Mesodermal cell (in vitro differentiated cells): ENCODE results near the gene CCN5.

Experiments used
- H3K27ac ChIP-seq: 2 replicates; pipeline ENCODE4 v1.7.0; 2013; ENCODE audit warnings: mild to moderate bottlenecking, low read depth, low read length, moderate library complexity; ENCODE audit not compliant: severe bottlenecking
- H3K36me3 ChIP-seq: 2 replicates; pipeline ENCODE4 v1.7.1; 2013; ENCODE audit warnings: mild to moderate bottlenecking, low read length, moderate library complexity; ENCODE audit not compliant: control insufficient read depth, insufficient read depth
- H3K4me1 ChIP-seq: one replicate; pipeline ENCODE4 v1.7.1; 2013; ENCODE audit warnings: mild to moderate bottlenecking, low read length; ENCODE audit not compliant: insufficient read depth, control insufficient read depth, poor library complexity, severe bottlenecking
- H3K4me3 ChIP-seq: 2 replicates; pipeline ENCODE4 v1.7.0; 2013; ENCODE audit warnings: low read length, control low read depth, mild to moderate bottlenecking; ENCODE audit not compliant: insufficient read depth, poor library complexity, severe bottlenecking; ENCODE audit errors: extremely low read depth
- H3K9me3 ChIP-seq: 2 replicates; pipeline ENCODE4 v1.7.1; 2013; ENCODE audit warnings: mild to moderate bottlenecking, low read length, moderate library complexity; ENCODE audit not compliant: control insufficient read depth
- WGBS, 2 experiments: methylation state at CpG; one replicate each; pipeline ENCODE4 v1.1.5; 2013; ENCODE audit warnings: missing lambda C conversion rate in 2 of 2; ENCODE audit not compliant: insufficient coverage in 2 of 2; 5-methylcytosine and 5-hydroxymethylcytosine counted together

Gene CCN5

GRCh38 chr20:44736170-44737021, 21.2 kb downstream of the CCN5 start:
- H3K27ac ChIP-seq = no peak overlapping the region
- peaks cover 8% of the 10 kb centered on the region for H3K4me1 ChIP-seq
- H3K9me3 ChIP-seq = no peaks in the 10 kb centered on the region
- 75 to 95% methylated on average over 4 to 5 of the region's 6 CpGs for WGBS, 2 experiments
- H3K36me3 ChIP-seq = no peaks in the 10 kb centered on the region
- no peak overlapping the region for H3K4me3 ChIP-seq

- 83 to 100% methylated on average over 1 to 2 of the region's 4 CpGs for WGBS, 2 experiments
- Histone ChIP-seq H3K9me3 (no peaks in the 10 kb centered on the region), H3K27ac (no peak overlapping the region), H3K4me3 (no peak overlapping the region), H3K36me3 (no peaks in the 10 kb centered on the region), H3K4me1 (peaks cover 8% of the 10 kb centered on the region)
These were observed 21.9 kb downstream of the CCN5 start for GRCh38 chr20:44737116-44737515.

- 81 to 85% methylated on average over 5 to 6 of the region's 7 CpGs for WGBS, 2 experiments
These were observed 23.8 kb downstream of the CCN5 start for GRCh38 chr20:44738813-44739477.

GRCh38 chr20:44739942-44740341, 24.8 kb downstream of the CCN5 start:
- H3K4me1 ChIP-seq = no peaks in the 10 kb centered on the region

More at GRCh38 chr20:44738813-44739477, 23.8 kb downstream of the CCN5 start:
- Histone ChIP-seq H3K36me3 (no peaks in the 10 kb centered on the region), H3K27ac (no peak overlapping the region), H3K4me3 (no peak overlapping the region), H3K9me3 (no peaks in the 10 kb centered on the region), H3K4me1 (peaks cover 1% of the 10 kb centered on the region)

GRCh38 chr20:44742304-44743079, 27.3 kb downstream of the CCN5 start:
- Histone ChIP-seq H3K4me3 (no peak overlapping the region), H3K36me3 (no peaks in the 10 kb centered on the region), H3K4me1 (no peaks in the 10 kb centered on the region), H3K9me3 (no peaks in the 10 kb centered on the region), H3K27ac (no peak overlapping the region)
- 82% methylated on average over 6 to 13 of the region's 14 CpGs for WGBS, 2 experiments

More at GRCh38 chr20:44739942-44740341, 24.8 kb downstream of the CCN5 start:
- no peaks in the 10 kb centered on the region for H3K9me3 ChIP-seq
- H3K36me3 ChIP-seq = no peaks in the 10 kb centered on the region
- no peak overlapping the region for H3K27ac ChIP-seq
- no CpG with 5 or more reads among the region's 2 CpGs for WGBS, 2 experiments
- H3K4me3 ChIP-seq = no peak overlapping the region

- WGBS, 2 experiments = 80 to 87% methylated on average over 3 to 5 of the region's 7 CpGs
- no peak overlapping the region for H3K4me3 ChIP-seq
- H3K4me1 ChIP-seq = no peaks in the 10 kb centered on the region
- H3K36me3 ChIP-seq = no peaks in the 10 kb centered on the region
- H3K27ac ChIP-seq = no peak overlapping the region
- no peaks in the 10 kb centered on the region for H3K9me3 ChIP-seq
These were observed 28.0 kb downstream of the CCN5 start for GRCh38 chr20:44743080-44743701.

- Histone ChIP-seq H3K4me3 (no peak overlapping the region), H3K36me3 (no peaks in the 10 kb centered on the region), H3K4me1 (no peaks in the 10 kb centered on the region), H3K27ac (no peak overlapping the region), H3K9me3 (no peaks in the 10 kb centered on the region)
- WGBS, 2 experiments = 92 to 98% methylated on average over 8 to 10 of the region's 12 CpGs
These were observed 28.9 kb downstream of the CCN5 start for GRCh38 chr20:44743916-44744655.

- 93% methylated on average over 4 of the region's 5 CpGs; no CpG with 5 or more reads in 1 of the 2 experiments for WGBS, 2 experiments
- H3K36me3 ChIP-seq = no peaks in the 10 kb centered on the region
- H3K4me3 ChIP-seq = no peak overlapping the region
- H3K4me1 ChIP-seq = no peaks in the 10 kb centered on the region
- no peaks in the 10 kb centered on the region for H3K9me3 ChIP-seq
- H3K27ac ChIP-seq = no peak overlapping the region
These were observed 30.0 kb downstream of the CCN5 start for GRCh38 chr20:44745122-44745597.

GRCh38 chr20:44745598-44746366, 30.6 kb downstream of the CCN5 start, which contains the start of gene KCNK15:
Gene KCNK15 (plus strand): TSS chr20:44745865. CDS start chr20:44745911, 46 bp downstream.
- H3K4me3 ChIP-seq = peak within 1 kb of the TSS; percentile 40
- H3K9me3 ChIP-seq = no peaks in the 10 kb centered on the region
- no peak within 1 kb of the TSS for H3K27ac ChIP-seq
- H3K4me1 ChIP-seq = no peaks in the 10 kb centered on the region
- H3K36me3 ChIP-seq = no peaks in the 10 kb centered on the region
- 2 to 5% methylated on average over 57 to 77 of the region's 81 CpGs for WGBS, 2 experiments
